Adrenal gland (tissue), 12 donors: ENCODE results near the gene TAS2R5. TPM values are rescaled to one million over a fixed set of nuclear protein-coding genes. Genes with fewer than 3 reads are reported as not detected.
A peak's percentile ranks its signal among the peaks of the same experiment; 100 is the strongest.
"Not testable (repeated sequence)": the region's sequence is repeated elsewhere in the genome, so short reads cannot be mapped to it uniquely, and the experiment has no call there.

ENCODE experiments used
- DNase-seq, 7 donors: peaks; one replicate each; pipeline ENCODE4 v3.0.0-alpha.2; 2019 to 2020
- H3K27ac ChIP-seq, 5 donors: fragments of 200-600 bp; sonication (generic) in 4 of 5; 1 replicate in 3 of 5; 2 replicates in 2 of 5; pipeline versions ENCODE4 v1.5.1 to v1.8.0; 2016 to 2020; ENCODE audit warnings: mild to moderate bottlenecking in 1 of 5
- H3K27me3 ChIP-seq: fragments of 200-600 bp; 2 replicates; pipeline ENCODE4 v1.8.0; 2021
- H3K36me3 ChIP-seq, 2 donors: fragments of 200-600 bp; replicated peaks in 1 of 2; 1 replicate in 1 of 2; 2 replicates in 1 of 2; pipeline versions ENCODE4 v1.5.1 to v1.8.0; 2018 to 2022
- H3K4me1 ChIP-seq, 2 donors: fragments of 200-600 bp; replicated peaks in 1 of 2; 1 replicate in 1 of 2; 2 replicates in 1 of 2; pipeline versions ENCODE4 v1.5.1 to v1.8.0; 2018 to 2021
- H3K4me3 ChIP-seq, 4 donors: fragments of 200-600 bp; sonication (generic) in 3 of 4; one replicate each; pipeline ENCODE4 v1.5.1; 2016 to 2018
- H3K9me3 ChIP-seq, 3 donors: fragments of 200-600 bp; sonication (generic) in 1 of 3; replicated peaks in 1 of 3; 1 replicate in 2 of 3; 2 replicates in 1 of 3; pipeline versions ENCODE4 v1.5.1 to v1.8.0; 2016 to 2021
- CTCF ChIP-seq, 6 experiments: fragments of 450-650 bp in 4 of 6; fragments of 200-600 bp in 2 of 6; sonication (generic) in 1 of 6; IDR thresholded peaks; 1 replicate in 5 of 6; 2 replicates in 1 of 6; pipeline versions ENCODE4 v1.5.1 to v1.8.0; 2016 to 2021; ENCODE audit warnings: antibody characterized with exemption in 6 of 6, mild to moderate bottlenecking in 2 of 6, moderate library complexity in 1 of 6
- POLR2A ChIP-seq, 2 donors: fragments of 450-650 bp; IDR thresholded peaks; one replicate each; pipeline ENCODE4 v1.6.1; 2017; ENCODE audit warnings: antibody characterized with exemption in 2 of 2, mild to moderate bottlenecking in 2 of 2, moderate library complexity in 1 of 2
- WGBS, 4 donors: extraction: QIAGEN DNeasy Blood & Tissue Kit in 2 of 4; methylation state at CpG; one replicate each; pipeline versions ENCODE4 v1.1.5 to v1.1.7; 2013 to 2017; 5-methylcytosine and 5-hydroxymethylcytosine counted together
- intact Hi-C, 2 donors: fragments of 100-400 bp; cut with DNase I; formaldehyde crosslinking; loops; one replicate each; pipeline versions ENCODE4 v1.14.1 to v1.15.0; 2022 to 2023
- polyA plus RNA-seq, 3 donors: library from polyadenylated mRNA; stranded (reverse); fragments of 200-250 nt in 2 of 3; fragments of 350-450 nt in 1 of 3; fragmentation: Illumina TruSeq in 1 of 3; extraction: RNeasy Lipid Tissue Mini Kit (QIAGEN cat#74804) in 1 of 3; gene quantifications; one replicate each; pipeline ENCODE4 v1.2.3, GENCODE V29; 2013 to 2014
- total RNA-seq, 9 donors: library from RNA; depleted of rRNA in 4 of 9; stranded (reverse); fragments of >200 nt in 4 of 9; fragments of 120-200 nt in 1 of 9; fragmentation: NEBNext Ultra II Directional in 1 of 9; extraction: Animal tissue kit (Norgen Biotek cat#: 25700) in 1 of 9; gene quantifications; one replicate each; pipeline versions ENCODE4 v1.1.0 to v1.2.4, GENCODE V29; 2013 to 2023
- donor health status: healthy with polysubstance abuse.
- donor health status: Bipolar disorder and iron deficiency.
- donor health status: DM: yes; HTN: yes; CAD: no.
- donor health status: DM: no; HTN: no; CAD: no.
- donor health status: DM: no; HTN: no; CAD: no.
- donor health status: DM: yes; HTN: yes; CAD: no.

Gene TAS2R5
- total and polyA plus RNA-seq, 12 donors, result 0.31 to 4.5 (median 0.56) TPM; not detected in 2

GRCh38 chr7:141752634-141753033, 37.4 kb upstream of the TAS2R5 start:
- H3K27ac ChIP-seq, result no peak overlapping the region
- H3K4me3 ChIP-seq, result no peak overlapping the region
- intact Hi-C loops, result no loop called here
- no peak for DNase-seq
- H3K9me3 ChIP-seq, result peaks cover 0 to 17% (median 0%) of the 10 kb centered on the region in 3 donors
- H3K36me3 ChIP-seq, result peaks cover 0 to 54% of the 10 kb centered on the region in 2 donors
- H3K27me3 ChIP-seq, result no peaks in the 10 kb centered on the region
- 97 to 98% (median 98%) methylated on average over 13 of the region's 13 CpGs for WGBS, 4 donors
- no peaks in the 10 kb centered on the region for H3K4me1 ChIP-seq
- TF ChIP-seq POLR2A (IDR thresholded peaks at IDR 0.05), result no peak
- peak in 1 of 6 experiments; percentile 8 for TF ChIP-seq CTCF (IDR thresholded peaks at IDR 0.05)

- H3K36me3 ChIP-seq, result peaks cover 0 to 45% of the 10 kb centered on the region in 2 donors
- TF ChIP-seq POLR2A (IDR thresholded peaks at IDR 0.05), result no peak
- TF ChIP-seq CTCF (IDR thresholded peaks at IDR 0.05), result peak; percentile 10 to 46 (median 35)
- no peak overlapping the region for H3K4me3 ChIP-seq
- no peak overlapping the region for H3K27ac ChIP-seq
- WGBS, 4 donors, result 85 to 96% (median 89%) methylated on average over 5 to 6 of the region's 6 CpGs
- intact Hi-C loops, result no loop called here
- no peaks in the 10 kb centered on the region for H3K4me1 ChIP-seq
- H3K9me3 ChIP-seq, result peaks cover 0 to 17% (median 0%) of the 10 kb centered on the region in 3 donors
- no peaks in the 10 kb centered on the region for H3K27me3 ChIP-seq
- no peak for DNase-seq
Observed at GRCh38 chr7:141754939-141755338, 35.1 kb upstream of the TAS2R5 start.

- DNase-seq, result no peak
- intact Hi-C loops, result no loop called here
- H3K9me3 ChIP-seq, result no peaks in the 10 kb centered on the region
- 85 to 100% (median 98%) methylated on average over 3 of the region's 3 CpGs for WGBS, 4 donors
- peaks cover 0 to 28% of the 10 kb centered on the region in 2 donors for H3K36me3 ChIP-seq
- H3K27me3 ChIP-seq, result no peaks in the 10 kb centered on the region
- no peak for TF ChIP-seq CTCF (IDR thresholded peaks at IDR 0.05)
- TF ChIP-seq POLR2A (IDR thresholded peaks at IDR 0.05), result no peak
- no peak within 1 kb of the TSS for H3K27ac ChIP-seq
- H3K4me3 ChIP-seq, result no peak within 1 kb of the TSS
- H3K4me1 ChIP-seq, result no peaks in the 10 kb centered on the region
Observed at GRCh38 chr7:141763797-141764196, 26.2 kb upstream of the TAS2R5 start, which contains the start of gene TAS2R3. Gene TAS2R3, plus strand, starts transcription at chr7:141764097. Its CDS starts 62 bp downstream, at chr7:141764159.

GRCh38 chr7:141770083-141770583, 19.9 kb upstream of the TAS2R5 start:
- H3K27me3 ChIP-seq, H3K4me1 ChIP-seq, H3K4me3 ChIP-seq, H3K36me3 ChIP-seq, DNase-seq, H3K27ac ChIP-seq, intact Hi-C loops, H3K9me3 ChIP-seq: not testable (repeated sequence)
- whole genome bisulfite sequencing, 4 donors, result 92 to 98% (median 98%) methylated on average over 3 of the region's 3 CpGs

- TF ChIP-seq CTCF (IDR thresholded peaks at IDR 0.05) (no peak), POLR2A (IDR thresholded peaks at IDR 0.05) (no peak)
- H3K27me3 ChIP-seq, result no peaks in the 10 kb centered on the region
- intact Hi-C loops, result no loop called here
- H3K9me3 ChIP-seq, result no peaks in the 10 kb centered on the region
- WGBS, 4 donors, result 95 to 100% (median 98%) methylated on average over 1 of the region's 1 CpG
- no peak within 1 kb of the TSS for H3K4me3 ChIP-seq
- H3K4me1 ChIP-seq, result no peaks in the 10 kb centered on the region
- H3K36me3 ChIP-seq, result peaks cover 0 to 4% of the 10 kb centered on the region in 2 donors
- no peak within 1 kb of the TSS for H3K27ac ChIP-seq
- DNase-seq, result no peak
Observed at GRCh38 chr7:141776374-141776773, 13.6 kb upstream of the TAS2R5 start, which contains the start of gene TAS2R4. Gene TAS2R4, plus strand, starts transcription at chr7:141776674. Its CDS starts 1,815 bp downstream, at chr7:141778489.
